ENCODE measurements around the gene MKLN1.
"Not testable (repeated sequence)": the region's sequence is repeated elsewhere in the genome, so short reads cannot be mapped to it uniquely, and the experiment has no call there.

Gene MKLN1

GRCh38 chr7:131409129-131409766 lies 81.6 kb downstream of the MKLN1 start:
- no peak for TF ChIP-seq CTCF (IDR thresholded peaks at IDR 0.05; ENCODE audit: low read depth, low read length, missing control alignments)
- no peak for DNase-seq (ENCODE audit: extremely low read depth, low read depth)
- no peak overlapping the region for H3K4me3 ChIP-seq (replicated peaks; ENCODE audit: low read depth, low read length)

GRCh38 chr7:131412031-131412430 lies 84.4 kb downstream of the MKLN1 start:
- TF ChIP-seq CTCF (IDR thresholded peaks at IDR 0.05; ENCODE audit: low read depth, low read length, missing control alignments), result no peak
- no peak overlapping the region for H3K4me3 ChIP-seq (replicated peaks; ENCODE audit: low read depth, low read length)
- no peak for DNase-seq (ENCODE audit: extremely low read depth, low read depth)

DNA sequence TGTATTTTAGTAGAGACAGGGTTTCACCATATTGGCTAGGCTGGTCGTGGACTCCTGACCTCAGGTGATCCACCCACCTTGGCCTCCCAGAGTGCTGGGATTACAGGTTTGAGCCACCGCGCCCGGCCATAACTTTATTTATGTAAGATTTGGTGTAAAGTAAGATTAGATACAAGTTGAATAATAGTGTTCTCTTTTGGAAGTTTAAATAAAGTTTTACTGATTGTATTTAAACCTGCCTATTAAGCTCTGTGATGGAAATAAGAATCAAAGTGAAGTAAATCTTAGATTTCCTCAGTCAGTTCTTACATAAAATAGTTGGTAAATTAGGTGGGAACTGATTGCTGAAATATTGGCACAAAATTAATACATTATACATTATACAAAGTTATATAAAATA lies 86.0 kb downstream of the MKLN1 start:
- no peak overlapping the region for H3K4me3 ChIP-seq (replicated peaks; ENCODE audit: low read depth, low read length)
- no peak for TF ChIP-seq CTCF (IDR thresholded peaks at IDR 0.05; ENCODE audit: low read depth, low read length, missing control alignments)
- DNase-seq (ENCODE audit: extremely low read depth, low read depth), result no peak

- no peak overlapping the region for H3K4me3 ChIP-seq (replicated peaks; ENCODE audit: low read depth, low read length)
- DNase-seq (ENCODE audit: extremely low read depth, low read depth), result peak; percentile 24
- peak; percentile 36 for TF ChIP-seq CTCF (IDR thresholded peaks at IDR 0.05; ENCODE audit: low read depth, low read length, missing control alignments)
These were observed 96.6 kb downstream of the MKLN1 start for GRCh38 chr7:131424219-131424822.

- H3K4me3 ChIP-seq (replicated peaks; ENCODE audit: low read depth, low read length), result no peak overlapping the region
- no peak for TF ChIP-seq CTCF (IDR thresholded peaks at IDR 0.05; ENCODE audit: low read depth, low read length, missing control alignments)
- DNase-seq (ENCODE audit: extremely low read depth, low read depth), result no peak
These were observed 98.3 kb downstream of the MKLN1 start for GRCh38 chr7:131425992-131426391.

DNA sequence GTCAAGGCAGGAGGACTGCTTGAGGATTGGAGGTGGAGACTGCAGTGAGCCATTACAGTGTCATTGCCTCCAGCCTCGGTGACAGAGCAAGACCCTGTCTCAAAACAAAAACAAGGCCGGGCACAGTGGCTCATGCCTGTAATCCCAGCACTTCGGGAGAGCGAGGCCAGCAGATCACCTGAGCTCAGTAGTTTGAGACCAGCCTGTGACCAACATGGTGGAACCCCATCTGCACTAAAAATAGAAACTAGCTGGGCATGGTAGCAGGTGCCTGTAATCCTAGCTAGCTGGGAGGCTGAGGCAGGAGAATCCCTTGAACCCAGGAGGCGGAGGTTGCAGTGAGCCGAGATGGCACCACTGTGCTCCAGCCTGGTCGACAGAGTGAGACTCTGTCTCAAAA lies 103.2 kb downstream of the MKLN1 start:
- not testable (repeated sequence) for DNase-seq (ENCODE audit: extremely low read depth, low read depth); H3K4me3 ChIP-seq (replicated peaks; ENCODE audit: low read depth, low read length)

GRCh38 chr7:131431289-131431688 lies 103.6 kb downstream of the MKLN1 start:
- TF ChIP-seq CTCF (IDR thresholded peaks at IDR 0.05; ENCODE audit: low read depth, low read length, missing control alignments), result no peak
- no peak for DNase-seq (ENCODE audit: extremely low read depth, low read depth)
- no peak overlapping the region for H3K4me3 ChIP-seq (replicated peaks; ENCODE audit: low read depth, low read length)

All from HFF-Myc (cell line).